Measurements from ENCODE around the gene FMO3.

FMO3 gene

DNA sequence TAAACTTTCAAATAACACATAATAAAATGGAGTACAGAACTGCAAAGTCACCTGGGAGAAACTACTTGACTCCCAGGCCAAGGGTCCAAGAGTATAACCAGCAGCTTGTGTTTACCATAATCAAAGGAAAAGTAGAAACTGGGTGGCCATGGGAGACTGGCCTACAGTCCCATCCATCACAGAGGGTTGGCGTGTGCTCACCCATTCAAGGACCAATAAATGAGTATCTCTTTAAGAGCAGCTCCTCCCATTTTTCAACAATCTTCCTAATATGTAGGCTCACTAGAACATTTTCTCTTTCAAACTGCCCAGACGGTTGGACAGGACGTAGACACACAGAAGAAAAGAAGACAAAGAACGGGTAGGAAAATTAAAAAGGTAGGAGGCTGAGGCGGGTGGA lies at the start of gene FMO3:
Gene FMO3, plus strand, starts transcription at position 302 of the 400 bp plus-strand sequence. CDS start 1,754 bp downstream, outside the sequence.
- TF ChIP-seq, protein P1, sequence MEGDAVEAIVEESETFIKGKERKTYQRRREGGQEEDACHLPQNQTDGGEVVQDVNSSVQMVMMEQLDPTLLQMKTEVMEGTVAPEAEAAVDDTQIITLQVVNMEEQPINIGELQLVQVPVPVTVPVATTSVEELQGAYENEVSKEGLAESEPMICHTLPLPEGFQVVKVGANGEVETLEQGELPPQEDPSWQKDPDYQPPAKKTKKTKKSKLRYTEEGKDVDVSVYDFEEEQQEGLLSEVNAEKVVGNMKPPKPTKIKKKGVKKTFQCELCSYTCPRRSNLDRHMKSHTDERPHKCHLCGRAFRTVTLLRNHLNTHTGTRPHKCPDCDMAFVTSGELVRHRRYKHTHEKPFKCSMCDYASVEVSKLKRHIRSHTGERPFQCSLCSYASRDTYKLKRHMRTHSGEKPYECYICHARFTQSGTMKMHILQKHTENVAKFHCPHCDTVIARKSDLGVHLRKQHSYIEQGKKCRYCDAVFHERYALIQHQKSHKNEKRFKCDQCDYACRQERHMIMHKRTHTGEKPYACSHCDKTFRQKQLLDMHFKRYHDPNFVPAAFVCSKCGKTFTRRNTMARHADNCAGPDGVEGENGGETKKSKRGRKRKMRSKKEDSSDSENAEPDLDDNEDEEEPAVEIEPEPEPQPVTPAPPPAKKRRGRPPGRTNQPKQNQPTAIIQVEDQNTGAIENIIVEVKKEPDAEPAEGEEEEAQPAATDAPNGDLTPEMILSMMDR (conservative IDR thresholded peaks at IDR 0.05) = no peak
- H3K27ac ChIP-seq = no peak within 1 kb of the TSS

DNA sequence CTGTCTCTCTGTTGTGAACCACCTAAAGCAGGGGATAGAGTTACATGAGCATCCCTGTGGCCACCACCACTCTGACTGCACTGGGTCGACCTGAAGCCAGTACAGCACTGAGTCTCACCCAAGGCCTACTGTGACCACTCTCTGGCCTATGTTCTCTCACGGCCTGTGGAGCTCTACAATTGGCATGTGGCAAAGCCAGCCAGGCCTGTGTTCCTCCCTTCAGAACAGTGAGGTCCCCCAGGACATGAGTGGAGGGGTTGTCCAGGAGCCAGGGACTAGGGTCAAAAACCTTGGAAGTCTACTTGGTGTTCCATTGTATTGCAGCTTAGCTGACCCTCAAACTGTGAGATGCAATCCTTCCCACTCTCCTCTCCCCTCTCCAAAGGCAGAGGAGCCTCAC lies 42.7 kb upstream of the FMO3 start:
- no peak overlapping the region for H3K27ac ChIP-seq
- TF ChIP-seq, protein P1 (conservative IDR thresholded peaks at IDR 0.05) = no peak

DNA sequence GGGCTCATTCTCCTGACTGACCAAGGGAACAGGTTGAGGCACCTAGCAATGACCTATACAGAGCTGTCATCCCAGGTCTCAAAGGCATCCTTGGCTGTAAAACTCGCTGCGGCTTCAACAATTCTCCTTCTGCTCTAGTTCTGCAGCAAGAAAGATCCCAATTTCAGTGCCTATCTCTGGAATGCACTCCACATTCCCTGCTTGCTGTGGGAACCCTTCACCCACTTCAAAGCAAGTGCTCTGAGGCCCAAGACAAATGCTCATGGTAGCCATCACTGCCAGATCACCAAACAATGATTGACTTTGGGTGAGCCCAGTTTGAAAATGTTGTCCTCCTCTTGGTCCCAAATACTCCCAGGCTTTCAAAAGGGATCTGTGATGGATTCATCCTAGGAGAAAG lies 37.7 kb upstream of the FMO3 start:
- TF ChIP-seq, protein P1 (conservative IDR thresholded peaks at IDR 0.05) = no peak
- H3K27ac ChIP-seq = no peak overlapping the region

DNA sequence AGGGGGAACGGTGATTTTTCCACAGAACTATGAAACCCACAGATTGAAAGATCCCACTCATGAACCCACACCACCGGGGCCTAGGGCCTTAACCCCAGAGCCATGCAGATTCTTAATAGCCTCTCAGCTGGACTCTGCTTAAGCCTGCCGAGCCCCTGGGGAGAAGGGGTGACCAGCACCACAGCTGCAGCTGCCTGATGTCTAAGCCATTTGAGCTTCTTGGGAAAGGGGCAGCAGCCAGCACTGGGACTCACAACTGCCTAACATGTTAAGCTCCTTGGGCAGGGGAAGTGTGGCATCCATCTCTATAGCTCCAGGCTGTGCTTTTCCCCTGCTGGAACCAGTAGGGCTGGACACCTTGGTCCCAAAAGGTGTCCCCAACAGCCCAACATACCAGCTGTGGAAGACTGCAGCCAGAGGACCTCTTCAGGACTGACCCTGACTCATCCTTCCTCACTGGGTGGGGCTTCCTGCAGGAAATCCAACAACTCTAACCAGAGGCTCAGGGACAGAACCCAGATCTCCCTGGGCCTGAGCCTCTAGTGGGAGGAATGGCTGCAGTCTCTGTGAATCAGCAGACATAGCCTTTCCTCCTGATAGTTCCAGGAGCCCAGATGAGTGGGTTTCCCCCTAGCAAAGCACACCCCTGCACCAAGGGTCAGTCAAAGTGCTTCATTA lies 34.6 kb upstream of the FMO3 start:
- TF ChIP-seq, protein P1 (conservative IDR thresholded peaks at IDR 0.05) = no peak
- H3K27ac ChIP-seq = no peak overlapping the region

DNA sequence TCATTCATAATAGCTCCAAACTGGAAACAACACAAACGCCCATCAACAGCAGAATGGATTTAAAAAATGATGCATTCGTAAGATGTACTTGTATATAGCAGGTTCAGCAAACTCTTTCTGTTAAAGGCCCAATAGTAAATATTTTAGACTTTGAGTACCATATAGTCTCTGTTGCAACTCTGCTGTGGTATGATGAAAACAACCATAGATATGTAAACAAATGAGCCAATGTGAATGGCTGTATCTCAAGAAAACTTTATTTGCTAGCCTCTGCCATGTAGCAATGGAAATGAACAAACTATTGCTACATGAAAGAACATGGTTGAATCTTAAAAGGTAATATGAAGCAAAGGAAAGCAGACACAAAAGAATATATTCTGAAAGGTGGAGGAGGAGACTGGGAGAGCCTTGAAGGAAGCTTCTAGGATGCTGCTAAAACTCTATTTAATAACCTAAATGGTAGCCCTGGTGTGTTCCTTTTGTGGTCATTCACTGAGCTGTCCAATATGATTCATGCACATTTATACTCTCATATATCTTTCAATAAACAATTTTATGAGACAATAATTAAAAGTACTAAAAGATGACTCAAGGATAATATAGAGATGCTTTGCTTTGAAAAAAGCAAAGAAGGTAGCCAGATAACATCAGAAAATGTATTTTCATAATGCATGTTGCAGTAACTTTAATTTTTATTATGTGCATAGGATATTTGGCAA lies 29.1 kb upstream of the FMO3 start:
- H3K27ac ChIP-seq = no peak overlapping the region
- TF ChIP-seq, protein P1 (conservative IDR thresholded peaks at IDR 0.05) = no peak

DNA sequence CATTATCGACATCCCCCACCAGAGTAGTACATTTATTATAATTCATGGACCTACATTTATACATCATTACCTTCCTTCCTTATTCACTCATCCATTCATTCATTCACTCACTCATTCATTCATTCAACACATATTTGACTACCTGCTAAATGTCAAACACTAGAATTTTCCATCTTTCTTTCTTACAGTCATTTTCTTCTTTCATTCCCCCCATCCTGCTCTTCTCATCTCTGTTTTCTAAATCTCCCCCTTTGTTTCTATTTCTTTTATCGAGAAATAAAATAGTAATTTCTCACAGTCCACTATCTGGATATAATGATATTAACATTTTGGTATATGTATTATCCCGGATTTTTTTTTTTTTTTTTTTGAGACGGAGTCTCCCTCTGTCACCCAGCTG lies 27.8 kb upstream of the FMO3 start:
- H3K27ac ChIP-seq = no peak overlapping the region
- TF ChIP-seq, protein P1 (conservative IDR thresholded peaks at IDR 0.05) = no peak

DNA sequence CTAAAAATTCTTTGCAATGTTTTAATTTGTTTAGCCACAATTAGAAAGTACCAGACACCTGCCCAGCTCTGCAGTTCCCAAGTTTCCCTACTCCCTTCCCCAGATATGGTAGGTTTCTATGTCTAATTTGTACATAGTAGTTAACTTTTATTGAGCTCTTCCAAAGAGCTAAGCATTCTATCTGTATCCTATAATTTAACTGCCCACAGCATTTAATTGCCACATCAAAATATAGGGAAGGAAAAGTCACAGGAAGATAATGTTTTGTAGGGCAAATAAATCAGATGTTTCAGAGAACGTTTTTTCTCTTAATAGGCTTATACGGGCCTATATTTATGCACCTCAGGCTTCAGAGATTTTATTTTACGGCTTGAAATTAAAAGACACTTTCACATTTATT lies 15.7 kb upstream of the FMO3 start:
- H3K27ac ChIP-seq = no peak overlapping the region
- TF ChIP-seq, protein P1 (conservative IDR thresholded peaks at IDR 0.05) = no peak

Data from VCaP (cell line).